ENCODE data around the gene STAM.

STAM gene

DNA sequence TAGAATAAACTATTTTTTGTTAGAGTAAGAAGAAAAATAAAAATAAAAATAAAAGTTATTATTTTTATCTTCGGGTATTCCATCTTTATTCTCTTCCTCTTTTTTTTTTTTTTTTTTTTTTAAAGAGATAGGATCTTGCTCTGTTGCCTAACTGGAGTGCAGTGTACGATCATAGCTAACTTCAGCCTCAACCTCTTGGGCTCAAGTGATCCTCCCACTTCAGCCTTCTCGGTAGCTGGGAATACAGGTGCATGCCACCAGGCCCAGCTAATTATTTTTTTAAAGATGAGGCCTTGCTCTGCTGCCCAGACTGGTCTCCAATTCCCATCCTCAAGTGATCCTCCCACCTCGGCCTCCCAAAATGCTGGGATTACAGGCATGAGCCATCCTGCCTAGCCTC lies 15.4 kb downstream of the STAM start:
- TF ChIP-seq, protein P1, sequence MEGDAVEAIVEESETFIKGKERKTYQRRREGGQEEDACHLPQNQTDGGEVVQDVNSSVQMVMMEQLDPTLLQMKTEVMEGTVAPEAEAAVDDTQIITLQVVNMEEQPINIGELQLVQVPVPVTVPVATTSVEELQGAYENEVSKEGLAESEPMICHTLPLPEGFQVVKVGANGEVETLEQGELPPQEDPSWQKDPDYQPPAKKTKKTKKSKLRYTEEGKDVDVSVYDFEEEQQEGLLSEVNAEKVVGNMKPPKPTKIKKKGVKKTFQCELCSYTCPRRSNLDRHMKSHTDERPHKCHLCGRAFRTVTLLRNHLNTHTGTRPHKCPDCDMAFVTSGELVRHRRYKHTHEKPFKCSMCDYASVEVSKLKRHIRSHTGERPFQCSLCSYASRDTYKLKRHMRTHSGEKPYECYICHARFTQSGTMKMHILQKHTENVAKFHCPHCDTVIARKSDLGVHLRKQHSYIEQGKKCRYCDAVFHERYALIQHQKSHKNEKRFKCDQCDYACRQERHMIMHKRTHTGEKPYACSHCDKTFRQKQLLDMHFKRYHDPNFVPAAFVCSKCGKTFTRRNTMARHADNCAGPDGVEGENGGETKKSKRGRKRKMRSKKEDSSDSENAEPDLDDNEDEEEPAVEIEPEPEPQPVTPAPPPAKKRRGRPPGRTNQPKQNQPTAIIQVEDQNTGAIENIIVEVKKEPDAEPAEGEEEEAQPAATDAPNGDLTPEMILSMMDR (IDR thresholded peaks at IDR 0.05; ENCODE audit: borderline replicate concordance, control extremely low read depth, extremely low read depth, insufficient read depth, missing control alignments): no peak
- in situ Hi-C loops (cut with MboI; ENCODE audit: low sequenced_read_pairs, unreplicated experiment): no loop called here
- no peak for DNase-seq (ENCODE audit: low spot score)

DNA sequence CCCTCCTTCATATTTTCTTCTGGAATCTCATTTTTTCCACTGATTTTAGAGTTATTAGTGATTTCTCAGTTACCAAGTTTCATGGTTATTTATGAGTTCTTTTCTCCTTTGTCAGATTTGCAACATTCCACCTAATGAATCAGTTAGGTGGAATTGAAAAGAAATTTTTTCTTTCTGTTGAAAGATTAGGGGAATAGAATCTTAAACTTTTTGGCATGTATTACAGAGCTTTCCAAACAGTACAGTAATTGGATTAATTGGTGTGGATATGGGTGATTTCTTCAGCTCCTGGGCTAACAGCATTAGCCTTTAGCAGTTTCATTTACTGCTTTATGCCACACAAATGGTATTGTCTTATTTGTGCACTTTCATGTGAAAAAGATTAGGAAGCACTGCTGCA lies 17.0 kb downstream of the STAM start:
- DNase-seq (ENCODE audit: low spot score): no peak
- TF ChIP-seq, protein P1 (IDR thresholded peaks at IDR 0.05; ENCODE audit: borderline replicate concordance, control extremely low read depth, extremely low read depth, insufficient read depth, missing control alignments): no peak
- in situ Hi-C loops (cut with MboI; ENCODE audit: low sequenced_read_pairs, unreplicated experiment): no loop called here

DNA sequence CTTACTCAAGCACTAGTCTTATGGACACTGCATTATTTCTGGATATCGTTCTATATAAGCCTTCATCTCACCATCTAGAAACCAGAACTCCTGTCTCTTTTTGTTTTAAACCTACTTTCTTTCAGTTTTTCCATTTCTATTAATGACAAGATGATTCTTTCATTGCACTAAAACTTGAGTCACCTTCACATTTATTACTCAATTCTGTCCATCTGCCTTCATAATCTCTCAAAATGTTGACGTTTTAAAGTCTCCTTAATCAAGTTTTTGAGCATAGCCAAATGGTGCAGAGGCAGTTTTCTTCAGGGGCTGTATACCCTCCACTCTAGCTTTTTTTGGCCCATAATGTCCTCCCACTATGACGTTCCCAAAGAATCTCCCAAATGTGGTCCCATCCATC lies 17.6 kb downstream of the STAM start:
- in situ Hi-C loops (cut with MboI; ENCODE audit: low sequenced_read_pairs, unreplicated experiment): no loop called here
- TF ChIP-seq, protein P1 (IDR thresholded peaks at IDR 0.05; ENCODE audit: borderline replicate concordance, control extremely low read depth, extremely low read depth, insufficient read depth, missing control alignments): no peak

DNA sequence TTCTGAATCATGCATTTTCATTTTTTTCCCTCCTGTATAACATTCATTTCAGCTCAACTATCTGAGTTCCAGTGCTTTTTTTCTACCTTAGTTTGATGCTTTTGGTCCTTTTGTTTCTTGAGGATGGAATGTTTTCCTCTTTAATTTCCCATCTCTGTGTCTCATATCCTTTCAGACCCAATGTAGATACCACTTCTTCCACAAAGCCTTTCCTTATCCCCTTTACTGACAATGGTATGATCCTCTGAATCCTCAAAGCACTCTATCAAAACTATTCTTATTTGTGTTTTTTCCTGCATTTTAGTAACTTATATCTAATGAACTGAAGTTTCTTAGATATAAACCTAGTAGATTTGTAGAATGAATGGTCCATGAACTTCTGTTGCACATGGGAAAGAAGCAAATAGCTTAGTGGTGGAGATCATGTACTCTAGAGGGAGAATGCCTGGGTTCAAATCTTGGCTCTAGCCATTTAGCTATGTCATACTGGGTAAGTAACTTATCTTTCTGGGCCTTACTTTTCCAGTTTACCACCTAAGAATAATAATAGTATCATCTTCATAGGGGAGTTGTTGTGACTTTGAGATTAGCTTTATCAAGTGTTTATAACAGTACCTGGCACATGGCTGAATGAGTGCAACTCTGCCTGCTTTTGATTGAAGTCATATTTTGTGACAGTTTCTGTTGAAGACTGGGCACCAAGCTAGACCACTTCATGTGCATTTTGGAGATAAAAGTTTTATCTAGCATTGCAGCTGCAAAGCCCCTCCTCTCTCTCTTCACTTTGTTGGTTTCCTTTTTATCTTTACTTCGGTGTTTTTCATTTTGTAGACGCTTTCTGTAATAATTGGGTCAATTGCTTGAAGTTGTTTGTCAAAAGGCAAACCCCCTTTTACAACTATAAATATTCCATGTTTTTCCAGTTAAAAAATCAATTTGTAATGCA lies 18.5 kb downstream of the STAM start:
- in situ Hi-C loops (cut with MboI; ENCODE audit: low sequenced_read_pairs, unreplicated experiment): no loop called here
- TF ChIP-seq, protein P1 (IDR thresholded peaks at IDR 0.05; ENCODE audit: borderline replicate concordance, control extremely low read depth, extremely low read depth, insufficient read depth, missing control alignments): no peak
- DNase-seq (ENCODE audit: low spot score): no peak

More for the DNA sequence above, 17.6 kb downstream of the STAM start:
- no peak for DNase-seq (ENCODE audit: low spot score)

DNA sequence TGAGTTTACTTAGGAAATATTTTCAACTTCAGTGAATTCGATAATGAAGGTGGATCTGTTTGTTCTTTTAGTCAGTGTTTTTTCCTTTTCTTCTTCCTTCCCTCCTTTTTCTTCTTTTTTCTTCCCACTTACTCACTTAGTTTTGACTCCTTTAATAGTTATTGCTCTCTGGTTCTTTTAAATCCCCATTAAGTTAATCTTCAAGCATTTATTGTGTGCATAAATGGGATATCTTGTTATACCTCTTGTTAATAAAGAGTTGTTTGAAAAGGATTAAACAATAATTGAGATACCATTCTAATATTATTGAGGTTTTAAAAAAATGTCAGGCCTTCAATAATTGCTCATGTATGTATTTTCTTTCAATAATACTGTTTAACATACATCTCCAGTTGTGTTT lies 19.5 kb downstream of the STAM start:
- DNase-seq (ENCODE audit: low spot score): no peak
- TF ChIP-seq, protein P1 (IDR thresholded peaks at IDR 0.05; ENCODE audit: borderline replicate concordance, control extremely low read depth, extremely low read depth, insufficient read depth, missing control alignments): no peak
- in situ Hi-C loops (cut with MboI; ENCODE audit: low sequenced_read_pairs, unreplicated experiment): no loop called here

DNA sequence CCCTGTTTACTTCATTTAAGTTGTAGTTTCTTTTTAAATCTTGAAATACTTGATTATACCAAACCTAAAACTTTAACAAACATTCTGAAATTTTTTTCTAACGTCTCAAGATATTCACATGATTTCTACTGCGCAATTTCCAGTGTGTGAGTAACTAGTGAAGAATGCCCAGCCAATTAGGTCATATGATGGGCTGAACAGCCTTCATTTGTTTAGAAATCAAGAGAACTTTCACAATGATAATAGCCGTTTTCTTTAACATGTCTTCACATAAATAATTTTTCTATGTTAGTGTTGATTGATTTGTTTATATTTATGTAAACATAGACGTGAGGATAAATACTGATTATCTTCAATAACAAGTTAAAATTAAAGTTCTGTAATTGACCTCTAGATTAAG lies 21.8 kb downstream of the STAM start:
- DNase-seq (ENCODE audit: low spot score): no peak
- TF ChIP-seq, protein P1 (IDR thresholded peaks at IDR 0.05; ENCODE audit: borderline replicate concordance, control extremely low read depth, extremely low read depth, insufficient read depth, missing control alignments): no peak
- in situ Hi-C loops (cut with MboI; ENCODE audit: low sequenced_read_pairs, unreplicated experiment): no loop called here

All from GM13976 (cell line).